ENCODE measurements around the gene WARS2.
"Not testable (repeated sequence)": the region's sequence is repeated elsewhere in the genome, so short reads cannot be mapped to it uniquely, and the experiment has no call there.

WARS2 gene

GRCh38 chr1:119141660-119142059 is 1.2 kb upstream of the WARS2 start:
- no peaks in the 10 kb centered on the region for H3K36me3 ChIP-seq (ENCODE audit: control insufficient read depth in 1 of 2, insufficient read depth in 2 of 2, low read length in 2 of 2)
- H3K4me1 ChIP-seq (ENCODE audit: control insufficient read depth in 1 of 2, insufficient read depth in 2 of 2, low read length in 2 of 2): peaks cover 14 to 23% of the 10 kb centered on the region in 2 donors
- H3K4me3 ChIP-seq (ENCODE audit: low read depth in 1 of 2, low read length in 2 of 2): peak overlapping the region; percentile 77 to 95
- no peak overlapping the region for H3K9ac ChIP-seq (ENCODE audit: low read depth in 1 of 2, low read length in 2 of 2)
- H3K27ac ChIP-seq (ENCODE audit: low read depth, low read length): no peak overlapping the region
- no peaks in the 10 kb centered on the region for H3K27me3 ChIP-seq (ENCODE audit: control insufficient read depth in 1 of 2, insufficient read depth in 2 of 2, low read length in 2 of 2)
- no peaks in the 10 kb centered on the region for H3K9me3 ChIP-seq (ENCODE audit: control insufficient read depth in 1 of 2, low read length in 2 of 2)

GRCh38 chr1:119141020-119141424 is 569 bp upstream of the WARS2 start:
- peaks cover 14 to 23% of the 10 kb centered on the region in 2 donors for H3K4me1 ChIP-seq (ENCODE audit: control insufficient read depth in 1 of 2, insufficient read depth in 2 of 2, low read length in 2 of 2)
- peak overlapping the region; percentile 96 for H3K27ac ChIP-seq (ENCODE audit: low read depth, low read length)
- no peaks in the 10 kb centered on the region for H3K9me3 ChIP-seq (ENCODE audit: control insufficient read depth in 1 of 2, low read length in 2 of 2)
- H3K27me3 ChIP-seq (ENCODE audit: control insufficient read depth in 1 of 2, insufficient read depth in 2 of 2, low read length in 2 of 2): no peaks in the 10 kb centered on the region
- H3K9ac ChIP-seq (ENCODE audit: low read depth in 1 of 2, low read length in 2 of 2): peak overlapping the region; percentile 67 to 90
- peak overlapping the region; percentile 77 to 95 for H3K4me3 ChIP-seq (ENCODE audit: low read depth in 1 of 2, low read length in 2 of 2)
- H3K36me3 ChIP-seq (ENCODE audit: control insufficient read depth in 1 of 2, insufficient read depth in 2 of 2, low read length in 2 of 2): no peaks in the 10 kb centered on the region

DNA sequence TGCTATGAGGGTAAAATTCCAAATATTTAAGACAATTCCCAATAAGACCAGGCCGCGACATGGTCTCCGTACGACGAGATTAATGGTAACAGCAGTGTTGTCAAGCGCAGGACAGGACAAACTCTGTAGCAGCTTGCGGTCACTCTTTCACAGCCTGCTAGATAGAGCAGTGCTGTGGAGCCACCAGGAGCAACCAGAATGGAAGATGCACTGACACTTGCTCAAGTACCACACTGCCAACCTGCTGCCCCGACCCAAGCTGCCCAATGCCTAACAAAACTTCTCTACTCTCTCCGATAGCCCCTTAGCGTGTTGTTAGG is 636 bp downstream of the WARS2 start:
- Histone ChIP-seq H3K4me3 (ENCODE audit: low read depth in 1 of 2, low read length in 2 of 2) (peak overlapping the region; percentile 77 to 95), H3K9ac (ENCODE audit: low read depth in 1 of 2, low read length in 2 of 2) (peak overlapping the region; percentile 90 to 91), H3K9me3 (ENCODE audit: control insufficient read depth in 1 of 2, low read length in 2 of 2) (no peaks in the 10 kb centered on the region), H3K4me1 (ENCODE audit: control insufficient read depth in 1 of 2, insufficient read depth in 2 of 2, low read length in 2 of 2) (peaks cover 14 to 23% of the 10 kb centered on the region in 2 donors), H3K27me3 (ENCODE audit: control insufficient read depth in 1 of 2, insufficient read depth in 2 of 2, low read length in 2 of 2) (no peaks in the 10 kb centered on the region), H3K36me3 (ENCODE audit: control insufficient read depth in 1 of 2, insufficient read depth in 2 of 2, low read length in 2 of 2) (no peaks in the 10 kb centered on the region), H3K27ac (ENCODE audit: low read depth, low read length) (peak overlapping the region; percentile 96)

GRCh38 chr1:119139403-119139802 is 1.1 kb downstream of the WARS2 start:
- Histone ChIP-seq H3K4me3 (ENCODE audit: low read depth in 1 of 2, low read length in 2 of 2) (peak overlapping the region; percentile 77 to 95), H3K4me1 (ENCODE audit: control insufficient read depth in 1 of 2, insufficient read depth in 2 of 2, low read length in 2 of 2) (peaks cover 14 to 23% of the 10 kb centered on the region in 2 donors), H3K27ac (ENCODE audit: low read depth, low read length) (peak overlapping the region; percentile 96), H3K36me3 (ENCODE audit: control insufficient read depth in 1 of 2, insufficient read depth in 2 of 2, low read length in 2 of 2) (no peaks in the 10 kb centered on the region), H3K27me3 (ENCODE audit: control insufficient read depth in 1 of 2, insufficient read depth in 2 of 2, low read length in 2 of 2) (no peaks in the 10 kb centered on the region), H3K9me3 (ENCODE audit: control insufficient read depth in 1 of 2, low read length in 2 of 2) (no peaks in the 10 kb centered on the region), H3K9ac (ENCODE audit: low read depth in 1 of 2, low read length in 2 of 2) (peak overlapping the region; percentile 90 to 91)

GRCh38 chr1:119136401-119136800 is 4.1 kb downstream of the WARS2 start:
- Histone ChIP-seq H3K9ac (ENCODE audit: low read depth in 1 of 2, low read length in 2 of 2) (no peak overlapping the region), H3K9me3 (ENCODE audit: control insufficient read depth in 1 of 2, low read length in 2 of 2) (no peaks in the 10 kb centered on the region), H3K27ac (ENCODE audit: low read depth, low read length) (no peak overlapping the region), H3K36me3 (ENCODE audit: control insufficient read depth in 1 of 2, insufficient read depth in 2 of 2, low read length in 2 of 2) (no peaks in the 10 kb centered on the region), H3K4me1 (ENCODE audit: control insufficient read depth in 1 of 2, insufficient read depth in 2 of 2, low read length in 2 of 2) (peaks cover 14 to 15% of the 10 kb centered on the region in 2 donors), H3K4me3 (ENCODE audit: low read depth in 1 of 2, low read length in 2 of 2) (no peak overlapping the region), H3K27me3 (ENCODE audit: control insufficient read depth in 1 of 2, insufficient read depth in 2 of 2, low read length in 2 of 2) (no peaks in the 10 kb centered on the region)

DNA sequence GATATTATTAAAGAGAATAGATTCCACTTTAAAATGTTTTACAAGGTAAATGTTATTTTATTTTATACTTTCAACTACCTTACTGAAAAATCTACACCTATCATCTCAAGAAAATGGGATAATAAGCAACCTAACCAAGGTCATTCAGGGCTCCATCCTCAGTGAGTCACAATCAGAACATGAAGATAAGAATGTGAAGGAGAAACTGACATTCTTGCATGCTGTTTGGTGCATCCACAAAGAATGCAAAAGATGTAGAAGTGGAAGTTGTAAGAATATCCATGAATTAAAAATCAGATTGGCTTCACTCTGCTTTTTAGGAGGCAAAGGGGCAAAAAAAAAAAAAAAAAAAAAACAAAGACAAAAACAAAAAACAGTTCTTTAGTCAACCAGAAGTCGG is 6.5 kb downstream of the WARS2 start:
- H3K27me3 ChIP-seq (ENCODE audit: control insufficient read depth in 1 of 2, insufficient read depth in 2 of 2, low read length in 2 of 2): no peaks in the 10 kb centered on the region
- peaks cover 0 to 3% of the 10 kb centered on the region in 2 donors for H3K4me1 ChIP-seq (ENCODE audit: control insufficient read depth in 1 of 2, insufficient read depth in 2 of 2, low read length in 2 of 2)
- no peaks in the 10 kb centered on the region for H3K36me3 ChIP-seq (ENCODE audit: control insufficient read depth in 1 of 2, insufficient read depth in 2 of 2, low read length in 2 of 2)
- H3K9ac ChIP-seq (ENCODE audit: low read depth in 1 of 2, low read length in 2 of 2): no peak overlapping the region
- H3K9me3 ChIP-seq (ENCODE audit: control insufficient read depth in 1 of 2, low read length in 2 of 2): no peaks in the 10 kb centered on the region
- no peak overlapping the region for H3K4me3 ChIP-seq (ENCODE audit: low read depth in 1 of 2, low read length in 2 of 2)
- H3K27ac ChIP-seq (ENCODE audit: low read depth, low read length): no peak overlapping the region

DNA sequence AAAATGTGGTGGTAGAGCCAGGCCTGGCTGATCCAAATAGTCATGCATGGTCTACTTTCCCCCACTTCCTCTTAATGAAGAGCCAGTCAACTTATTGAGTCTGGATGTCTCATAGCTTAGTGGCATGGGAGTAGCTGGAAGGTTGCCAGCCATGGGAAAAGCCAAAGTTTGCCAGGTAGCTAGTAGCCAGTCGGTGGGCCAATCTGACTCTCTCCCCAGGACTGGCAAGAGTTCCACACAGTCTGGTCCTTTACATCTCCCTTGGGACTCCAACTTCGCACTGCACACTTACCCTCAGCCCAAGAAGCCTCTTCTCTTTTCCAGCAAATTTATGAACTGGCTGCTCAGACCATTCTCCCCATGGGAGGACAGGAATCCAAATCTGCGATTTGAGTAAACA is 8.3 kb downstream of the WARS2 start:
- Histone ChIP-seq H3K27me3 (ENCODE audit: control insufficient read depth in 1 of 2, insufficient read depth in 2 of 2, low read length in 2 of 2) (no peaks in the 10 kb centered on the region), H3K9me3 (ENCODE audit: control insufficient read depth in 1 of 2, low read length in 2 of 2) (no peaks in the 10 kb centered on the region), H3K36me3 (ENCODE audit: control insufficient read depth in 1 of 2, insufficient read depth in 2 of 2, low read length in 2 of 2) (no peaks in the 10 kb centered on the region), H3K4me3 (ENCODE audit: low read depth in 1 of 2, low read length in 2 of 2) (no peak overlapping the region), H3K9ac (ENCODE audit: low read depth in 1 of 2, low read length in 2 of 2) (no peak overlapping the region), H3K27ac (ENCODE audit: low read depth, low read length) (no peak overlapping the region), H3K4me1 (ENCODE audit: control insufficient read depth in 1 of 2, insufficient read depth in 2 of 2, low read length in 2 of 2) (no peaks in the 10 kb centered on the region)

DNA sequence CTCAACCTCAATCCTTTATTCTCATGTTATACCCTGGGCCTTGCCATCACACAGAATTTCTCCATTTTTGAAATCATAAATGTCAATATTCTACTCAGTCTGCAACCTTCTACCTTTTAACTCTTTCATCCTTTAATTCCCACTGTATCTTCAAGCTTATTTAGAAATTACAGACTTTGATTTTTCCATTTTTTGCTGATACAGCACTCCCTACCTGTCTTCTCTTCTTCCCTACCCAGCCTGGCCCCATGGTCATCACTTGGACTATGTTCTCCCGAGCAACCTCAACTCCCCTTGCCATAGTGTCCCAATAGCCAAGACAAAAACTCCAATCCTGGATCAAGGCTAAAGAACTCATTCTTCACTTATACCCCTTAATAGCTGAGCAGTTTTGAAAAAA is 14.6 kb downstream of the WARS2 start:
- Histone ChIP-seq H3K27me3 (ENCODE audit: control insufficient read depth in 1 of 2, insufficient read depth in 2 of 2, low read length in 2 of 2) (no peaks in the 10 kb centered on the region), H3K9me3 (ENCODE audit: control insufficient read depth in 1 of 2, low read length in 2 of 2) (no peaks in the 10 kb centered on the region), H3K27ac (ENCODE audit: low read depth, low read length) (no peak overlapping the region), H3K4me1 (ENCODE audit: control insufficient read depth in 1 of 2, insufficient read depth in 2 of 2, low read length in 2 of 2) (no peaks in the 10 kb centered on the region), H3K9ac (ENCODE audit: low read depth in 1 of 2, low read length in 2 of 2) (no peak overlapping the region), H3K4me3 (ENCODE audit: low read depth in 1 of 2, low read length in 2 of 2) (no peak overlapping the region), H3K36me3 (ENCODE audit: control insufficient read depth in 1 of 2, insufficient read depth in 2 of 2, low read length in 2 of 2) (no peaks in the 10 kb centered on the region)

DNA sequence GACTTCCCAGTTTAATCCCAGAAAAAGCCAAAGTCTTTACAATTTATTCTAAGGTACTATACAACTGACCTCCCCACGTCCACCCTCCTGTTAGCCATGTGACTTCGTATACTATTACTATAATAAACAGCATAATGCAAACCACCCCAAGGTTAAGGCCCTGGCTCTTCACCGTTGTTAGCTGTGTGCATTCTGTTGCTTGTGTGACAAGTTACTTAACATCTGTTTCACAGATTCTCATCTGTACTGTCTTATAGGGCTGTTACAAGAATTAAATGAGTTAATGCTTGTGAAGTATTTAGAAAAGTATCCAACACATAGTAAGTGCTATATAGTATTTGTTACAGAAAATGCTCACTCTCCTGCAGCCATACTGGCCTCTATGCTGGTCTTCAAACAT is 15.7 kb downstream of the WARS2 start:
- Histone ChIP-seq H3K9ac (ENCODE audit: low read depth in 1 of 2, low read length in 2 of 2) (no peak overlapping the region), H3K4me1 (ENCODE audit: control insufficient read depth in 1 of 2, insufficient read depth in 2 of 2, low read length in 2 of 2) (no peaks in the 10 kb centered on the region), H3K27me3 (ENCODE audit: control insufficient read depth in 1 of 2, insufficient read depth in 2 of 2, low read length in 2 of 2) (no peaks in the 10 kb centered on the region), H3K9me3 (ENCODE audit: control insufficient read depth in 1 of 2, low read length in 2 of 2) (no peaks in the 10 kb centered on the region), H3K4me3 (ENCODE audit: low read depth in 1 of 2, low read length in 2 of 2) (no peak overlapping the region), H3K36me3 (ENCODE audit: control insufficient read depth in 1 of 2, insufficient read depth in 2 of 2, low read length in 2 of 2) (no peaks in the 10 kb centered on the region), H3K27ac (ENCODE audit: low read depth, low read length) (no peak overlapping the region)

- not testable (repeated sequence) for H3K9me3 ChIP-seq (ENCODE audit: control insufficient read depth in 1 of 2, low read length in 2 of 2); H3K27ac ChIP-seq (ENCODE audit: low read depth, low read length); H3K27me3 ChIP-seq (ENCODE audit: control insufficient read depth in 1 of 2, insufficient read depth in 2 of 2, low read length in 2 of 2); H3K9ac ChIP-seq (ENCODE audit: low read depth in 1 of 2, low read length in 2 of 2); H3K4me1 ChIP-seq (ENCODE audit: control insufficient read depth in 1 of 2, insufficient read depth in 2 of 2, low read length in 2 of 2); H3K4me3 ChIP-seq (ENCODE audit: low read depth in 1 of 2, low read length in 2 of 2); H3K36me3 ChIP-seq (ENCODE audit: control insufficient read depth in 1 of 2, insufficient read depth in 2 of 2, low read length in 2 of 2)
Observed at GRCh38 chr1:119121872-119122271, 18.6 kb downstream of the WARS2 start.

DNA sequence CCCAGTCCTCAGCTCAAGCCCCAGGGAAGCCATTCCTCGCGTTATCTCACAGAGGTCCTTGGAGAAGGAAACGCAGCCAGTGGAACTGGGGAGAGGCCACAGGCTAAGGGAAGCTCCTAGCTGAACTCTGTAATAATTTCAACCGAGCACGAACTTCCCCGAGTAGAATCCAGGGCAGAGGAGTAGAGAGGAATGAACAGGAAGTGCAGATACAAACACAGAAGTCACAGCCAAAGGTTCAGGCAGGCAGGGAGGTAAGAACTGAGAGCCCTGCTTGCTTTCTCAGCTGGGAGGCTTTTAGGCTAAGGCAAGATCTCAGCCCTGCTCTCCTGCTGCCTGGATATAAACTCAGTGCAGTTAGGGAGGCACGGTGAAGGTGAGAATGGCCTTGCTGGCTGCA is 23.7 kb downstream of the WARS2 start:
- Histone ChIP-seq H3K27ac (ENCODE audit: low read depth, low read length) (no peak overlapping the region), H3K9me3 (ENCODE audit: control insufficient read depth in 1 of 2, low read length in 2 of 2) (no peaks in the 10 kb centered on the region), H3K9ac (ENCODE audit: low read depth in 1 of 2, low read length in 2 of 2) (no peak overlapping the region), H3K4me1 (ENCODE audit: control insufficient read depth in 1 of 2, insufficient read depth in 2 of 2, low read length in 2 of 2) (peaks cover 0 to 10% of the 10 kb centered on the region in 2 donors), H3K36me3 (ENCODE audit: control insufficient read depth in 1 of 2, insufficient read depth in 2 of 2, low read length in 2 of 2) (no peaks in the 10 kb centered on the region), H3K4me3 (ENCODE audit: low read depth in 1 of 2, low read length in 2 of 2) (no peak overlapping the region), H3K27me3 (ENCODE audit: control insufficient read depth in 1 of 2, insufficient read depth in 2 of 2, low read length in 2 of 2) (no peaks in the 10 kb centered on the region)
